Fibroblast of the aortic adventitia (primary cell): ENCODE measurements around the gene TENM4. TPM values are rescaled to one million over a fixed set of nuclear protein-coding genes. Genes with fewer than 3 reads are reported as not detected.

ENCODE experiments used
- DNase-seq: peaks from one replicate; pipeline ENCODE4 v3.0.0-alpha.2; 2010; ENCODE audit warnings: low read depth
- H3K4me3 ChIP-seq: 2 replicates; pipeline ENCODE4 v1.5.1; 2011; ENCODE audit warnings: low read depth, mild to moderate bottlenecking, control low read depth, low read length, moderate library complexity
- CTCF ChIP-seq: IDR thresholded peaks from 2 replicates; pipeline ENCODE4 v1.5.1; 2011; ENCODE audit warnings: mild to moderate bottlenecking, low read length, control low read depth, inconsistent platforms; ENCODE audit not compliant: insufficient read depth
- total RNA-seq: library from RNA; depleted of rRNA; stranded (reverse); fragments of >200 nt; gene quantifications from 2 replicates; pipeline ENCODE4 v1.2.3, GENCODE V29; 2012; ENCODE audit warnings: low replicate concordance

Gene TENM4
- total RNA-seq, 1 donor: 113 TPM

GRCh38 chr11:78789375-78789774 lies 651.5 kb downstream of the TENM4 start:
- DNase-seq: no peak
- H3K4me3 ChIP-seq: no peak overlapping the region
- no peak for TF ChIP-seq CTCF

- DNase-seq: no peak
- no peak overlapping the region for H3K4me3 ChIP-seq
- no peak for TF ChIP-seq CTCF
Observed at GRCh38 chr11:78788533-78788932, 652.3 kb downstream of the TENM4 start.

GRCh38 chr11:78787696-78788095 lies 653.1 kb downstream of the TENM4 start:
- TF ChIP-seq CTCF: no peak
- no peak for DNase-seq
- H3K4me3 ChIP-seq: no peak overlapping the region

- DNase-seq: no peak
- H3K4me3 ChIP-seq: no peak overlapping the region
- no peak for TF ChIP-seq CTCF
Observed at GRCh38 chr11:78786746-78787145, 654.1 kb downstream of the TENM4 start.

- DNase-seq: no peak
- no peak for TF ChIP-seq CTCF
- H3K4me3 ChIP-seq: no peak overlapping the region
Observed at GRCh38 chr11:78786086-78786485, 654.7 kb downstream of the TENM4 start.

GRCh38 chr11:78784321-78785061 lies 656.3 kb downstream of the TENM4 start:
- TF ChIP-seq CTCF: no peak

GRCh38 chr11:78783846-78784245 lies 657.0 kb downstream of the TENM4 start:
- no peak for DNase-seq
- no peak for TF ChIP-seq CTCF
- H3K4me3 ChIP-seq: no peak overlapping the region

More at GRCh38 chr11:78784321-78785061, 656.3 kb downstream of the TENM4 start:
- no peak overlapping the region for H3K4me3 ChIP-seq
- peak; percentile 73 for DNase-seq
